Panc1 (cell line): Measurements from ENCODE around the gene CFAP221.

Source experiments
- CTCF ChIP-seq: fragments of 450-650 bp; IDR thresholded peaks from 2 replicates; pipeline ENCODE4 v1.5.1; 2017; ENCODE audit warnings: mild to moderate bottlenecking
- POLR2AphosphoS5 ChIP-seq: IDR thresholded peaks from 2 replicates; pipeline ENCODE4 v1.6.1; 2012; ENCODE audit warnings: mild to moderate bottlenecking, low read depth, low read length, moderate library complexity

- TF ChIP-seq CTCF (no peak), POLR2AphosphoS5 (no peak)
Observed at GRCh38 chr2:119549241-119549640, 5.0 kb downstream of the CFAP221 start.
